GM12873 (cell line): ENCODE measurements around the gene TNFRSF25.

ENCODE experiments used
- TF ChIP-seq, protein P1 (sequence below): IDR thresholded peaks from 2 replicates; pipeline ENCODE4 v1.5.1; 2012; ENCODE audit warnings: low read depth, mild to moderate bottlenecking, moderate library complexity, low read length, control low read depth; ENCODE audit not compliant: insufficient read depth; ENCODE audit errors: missing control alignments

TNFRSF25 gene

DNA sequence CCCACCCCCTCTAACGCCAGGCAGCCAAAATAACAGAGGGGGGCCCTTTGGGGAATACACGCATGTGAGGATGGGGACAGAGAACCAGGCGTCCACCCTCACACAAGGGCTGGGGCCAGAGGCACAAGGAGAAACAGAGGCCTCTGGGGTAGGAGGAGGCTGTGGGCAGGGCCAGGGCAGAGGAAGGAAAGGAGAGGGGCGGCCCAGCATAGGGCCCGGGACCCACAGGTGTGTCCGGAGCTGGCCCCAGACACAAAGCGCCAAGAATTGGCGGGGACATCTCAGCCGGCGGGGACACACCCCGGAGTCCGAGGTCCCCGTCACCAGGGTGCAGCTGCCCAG is 18.8 kb upstream of the TNFRSF25 start:
- TF ChIP-seq, protein P1, sequence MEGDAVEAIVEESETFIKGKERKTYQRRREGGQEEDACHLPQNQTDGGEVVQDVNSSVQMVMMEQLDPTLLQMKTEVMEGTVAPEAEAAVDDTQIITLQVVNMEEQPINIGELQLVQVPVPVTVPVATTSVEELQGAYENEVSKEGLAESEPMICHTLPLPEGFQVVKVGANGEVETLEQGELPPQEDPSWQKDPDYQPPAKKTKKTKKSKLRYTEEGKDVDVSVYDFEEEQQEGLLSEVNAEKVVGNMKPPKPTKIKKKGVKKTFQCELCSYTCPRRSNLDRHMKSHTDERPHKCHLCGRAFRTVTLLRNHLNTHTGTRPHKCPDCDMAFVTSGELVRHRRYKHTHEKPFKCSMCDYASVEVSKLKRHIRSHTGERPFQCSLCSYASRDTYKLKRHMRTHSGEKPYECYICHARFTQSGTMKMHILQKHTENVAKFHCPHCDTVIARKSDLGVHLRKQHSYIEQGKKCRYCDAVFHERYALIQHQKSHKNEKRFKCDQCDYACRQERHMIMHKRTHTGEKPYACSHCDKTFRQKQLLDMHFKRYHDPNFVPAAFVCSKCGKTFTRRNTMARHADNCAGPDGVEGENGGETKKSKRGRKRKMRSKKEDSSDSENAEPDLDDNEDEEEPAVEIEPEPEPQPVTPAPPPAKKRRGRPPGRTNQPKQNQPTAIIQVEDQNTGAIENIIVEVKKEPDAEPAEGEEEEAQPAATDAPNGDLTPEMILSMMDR, result no peak

DNA sequence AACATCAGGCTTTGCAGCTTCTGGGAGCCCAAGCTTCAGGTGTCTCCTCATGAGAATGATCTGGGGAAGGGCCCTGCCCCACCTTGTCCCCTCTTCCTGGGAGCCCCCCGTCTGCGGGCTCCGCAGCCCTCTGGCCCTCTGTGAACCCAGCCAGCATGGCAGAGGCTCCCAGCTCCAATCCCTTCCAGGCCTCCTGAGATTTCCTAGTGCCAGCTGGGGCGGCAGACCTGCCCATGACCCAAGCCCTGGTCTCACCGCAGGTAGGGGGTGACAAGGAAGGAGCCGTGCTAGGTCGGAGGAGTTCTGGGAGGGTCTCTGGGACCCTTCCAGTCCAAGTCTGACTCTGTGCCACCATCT is 17.8 kb upstream of the TNFRSF25 start:
- TF ChIP-seq, protein P1, result no peak

DNA sequence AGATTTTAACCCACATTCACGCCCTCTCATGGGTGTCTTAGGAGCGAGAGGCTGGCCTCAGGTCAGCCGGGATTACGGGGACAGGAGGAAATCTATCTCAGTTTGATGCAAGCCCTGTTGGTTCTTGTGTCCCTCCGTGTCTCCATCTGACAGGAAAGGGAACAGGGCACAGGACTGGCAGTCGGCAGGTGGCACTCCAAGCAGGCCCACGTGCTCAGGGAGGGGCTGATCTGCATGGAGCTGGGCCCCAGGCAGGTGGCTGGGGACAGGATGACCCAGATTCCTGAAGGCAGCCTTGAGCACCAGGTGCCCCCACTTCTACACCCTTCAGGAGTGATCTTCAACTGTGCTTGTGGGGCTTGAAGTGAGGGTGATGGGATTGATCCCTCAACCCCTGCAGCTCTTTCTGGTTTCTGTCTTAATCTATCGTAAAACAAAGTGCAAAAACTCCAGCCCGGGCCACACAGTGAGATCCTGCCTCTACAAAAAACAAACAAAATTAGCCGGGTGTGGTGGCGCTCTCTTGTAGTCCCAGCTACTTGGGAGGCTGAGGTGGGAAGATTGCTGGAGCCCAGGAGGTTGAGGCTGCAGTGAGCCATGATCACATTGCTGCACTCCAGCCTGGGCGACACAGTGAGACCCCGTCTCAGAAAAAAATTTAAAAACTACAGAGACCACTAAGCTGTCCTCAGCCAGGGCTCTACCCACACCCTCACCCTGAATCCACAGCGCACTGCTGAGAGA is 17.2 kb upstream of the TNFRSF25 start:
- TF ChIP-seq, protein P1, result no peak

DNA sequence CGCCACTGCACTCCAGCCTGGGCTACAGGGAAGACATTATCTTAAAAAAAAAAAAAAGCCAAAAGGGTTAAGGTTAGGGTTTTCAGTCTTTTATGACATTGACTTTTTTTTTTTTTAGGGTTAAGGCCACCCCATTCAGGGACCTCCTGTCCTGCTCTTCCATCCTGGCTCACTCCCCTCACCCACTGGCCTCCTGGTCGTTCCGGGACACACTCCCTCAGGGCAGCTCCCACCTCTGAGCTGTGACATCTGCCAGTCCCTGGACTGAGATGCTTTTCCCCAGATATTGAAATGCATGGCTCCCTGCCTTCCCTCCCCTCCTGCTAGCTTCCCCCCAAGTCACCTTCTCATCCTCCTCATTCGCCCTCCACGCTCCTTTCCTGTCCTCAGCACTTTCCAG is 15.8 kb upstream of the TNFRSF25 start:
- TF ChIP-seq, protein P1, result no peak

DNA sequence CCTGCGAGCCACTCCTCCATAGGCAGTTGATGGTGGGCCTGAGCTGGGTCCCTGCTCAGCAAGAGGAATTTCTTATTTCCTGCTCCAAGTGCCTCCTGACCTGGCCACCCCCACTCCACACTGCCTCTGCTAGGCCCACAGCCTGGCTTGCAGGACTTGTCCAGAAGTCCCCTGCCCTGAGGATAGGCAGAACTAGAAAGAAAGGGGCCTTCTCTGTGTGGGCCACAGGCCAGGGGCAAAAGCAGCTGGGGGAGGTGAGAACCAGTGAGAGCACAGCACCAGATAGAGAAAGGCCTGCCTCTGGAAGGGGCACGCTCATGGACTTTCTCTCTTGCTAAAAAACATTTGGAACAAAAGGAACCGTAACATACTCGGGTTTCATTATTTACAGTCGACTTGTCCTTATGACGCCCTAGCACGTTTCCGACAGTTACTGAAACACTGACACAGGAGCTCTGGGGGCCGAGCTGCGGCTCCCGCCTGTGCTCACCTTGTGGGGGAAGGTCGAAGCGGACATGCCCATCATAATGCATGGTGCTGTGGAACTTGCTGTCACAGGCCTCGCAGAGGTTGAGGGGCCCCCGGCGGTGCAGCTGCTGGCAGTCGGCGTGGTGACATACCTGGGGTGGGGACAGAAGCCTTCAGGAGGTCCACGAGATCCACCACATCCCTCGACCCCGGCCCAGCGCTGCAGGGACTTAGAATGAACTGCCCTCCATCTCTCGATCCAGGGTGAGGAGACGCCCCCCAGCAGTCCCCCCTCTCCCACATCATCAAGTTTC is 11.3 kb upstream of the TNFRSF25 start:
- TF ChIP-seq, protein P1, result no peak

DNA sequence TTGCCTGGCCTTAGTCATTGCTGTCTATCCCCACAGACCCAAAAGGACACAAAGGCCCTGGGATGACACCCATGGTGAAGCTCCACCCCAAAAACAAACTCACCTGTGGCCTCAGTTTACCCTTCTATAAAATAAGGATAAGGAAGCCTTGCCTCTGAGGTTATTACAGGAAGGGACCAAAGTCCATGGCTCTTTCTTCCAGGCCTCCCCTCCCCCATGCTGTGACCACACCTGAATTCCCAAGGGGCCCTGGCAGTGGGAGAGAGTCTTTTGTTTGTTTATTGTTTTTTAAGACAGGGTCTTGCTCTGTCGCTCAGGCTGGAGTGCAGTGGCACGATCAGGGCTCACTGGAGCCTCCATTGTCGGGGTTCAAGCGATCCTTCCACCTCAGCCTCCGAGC is 10.5 kb upstream of the TNFRSF25 start:
- TF ChIP-seq, protein P1, result no peak

DNA sequence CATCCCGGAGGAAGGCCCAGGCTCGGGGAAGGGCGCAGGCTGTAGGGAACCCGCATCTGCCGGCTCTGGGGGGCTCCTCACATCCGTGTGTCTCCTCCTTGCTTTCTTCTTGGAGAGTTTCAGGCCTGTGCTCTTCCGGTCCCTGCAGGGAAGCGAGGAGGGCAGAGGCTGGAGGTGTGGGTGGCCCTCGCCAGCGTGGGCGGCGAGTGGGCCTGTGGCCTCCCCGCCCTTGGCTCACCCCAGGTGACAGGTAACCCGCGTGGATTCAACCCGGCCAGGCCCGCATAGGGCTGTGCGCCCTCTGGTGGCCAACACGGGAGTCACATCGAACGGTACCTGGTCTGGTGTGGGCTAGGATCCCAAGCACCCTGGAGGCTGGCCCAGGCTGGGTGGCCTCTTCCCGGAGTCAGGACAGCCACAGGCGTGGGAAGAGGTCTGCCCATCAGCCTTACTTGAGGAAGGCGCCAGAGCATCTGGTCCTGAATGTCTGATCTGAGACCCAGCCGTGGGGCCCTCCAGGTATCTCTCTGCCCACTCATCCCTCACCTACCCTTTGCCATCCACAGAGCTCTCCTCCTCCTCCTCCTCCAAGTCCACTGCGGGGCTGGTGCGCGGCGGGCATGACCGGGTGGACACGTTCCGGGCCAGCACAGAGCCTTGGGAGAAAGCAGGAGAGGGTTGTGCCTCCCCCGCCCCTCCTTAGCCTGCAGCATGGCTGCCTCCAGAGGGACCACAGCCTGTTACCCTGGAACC is 9.6 kb upstream of the TNFRSF25 start:
- TF ChIP-seq, protein P1, result peak; percentile 98
